K562 (cell line): Measurements from ENCODE around the gene ISLR2. TPM values are rescaled to one million over a fixed set of nuclear protein-coding genes. Genes with fewer than 3 reads are reported as not detected.

Experiments
- ATAC-seq: fragments of 200-7000 bp; cut with Tn5 transposase; 3 replicates; pipeline ENCODE4 v1.9.1; 2020; ENCODE audit warnings: moderate library complexity
- BruUV-seq: library from RNA; stranded (reverse); fragments of 400-500 nt; replicated peaks from 2 replicates; lab custom pipeline; 2021; lab: Mats Ljungman, UMichigan
- CTCF ChIA-PET: fragments of 300-600 bp; formaldehyde crosslinking; extraction: SDS; loops from one replicate; lab custom pipeline; 2021; ENCODE audit warnings: low intra/inter-chr PET ratio; lab: Yijun Ruan, JAX
- POLR2A ChIA-PET: fragments of 300-600, 350-650 bp; sonication (Branson Sonifier 250); formaldehyde crosslinking; extraction: SDS; loops from one replicate; lab custom pipeline; 2021; ENCODE audit warnings: antibody characterized with exemption, inconsistent platforms; lab: Yijun Ruan, JAX
- DNase-seq, 4 experiments: peaks; one replicate each; pipeline versions ENCODE4 v3.0.0 to v3.0.0-alpha.2; 2011 to 2018; ENCODE audit warnings: low spot score in 3 of 4, mixed read lengths in 3 of 4; ENCODE audit errors: extremely low read depth in 1 of 4
- FAIRE-seq: peaks from 2 replicates; lab custom pipeline; 2011; peaks lifted over from hg19 to GRCh38; lab: Jason Lieb, UNC
- H2AFZ ChIP-seq: 2 replicates; pipeline ENCODE4 v1.6.0; 2011; ENCODE audit warnings: low read depth, low read length, control low read depth, inconsistent platforms
- H3K27ac ChIP-seq: fragments of 200-600 bp; 3 replicates; pipeline ENCODE4 v1.8.0; 2011; ENCODE audit warnings: low read depth, mild to moderate bottlenecking, control low read depth, inconsistent platforms, low read length, moderate library complexity, mixed read lengths; ENCODE audit errors: extremely low read depth
- H3K27me3 ChIP-seq, 2 experiments: fragments of 300-600 bp in 1 of 2; 2 replicates in 1 of 2; 3 replicates in 1 of 2; pipeline versions ENCODE4 v1.6.0 to v1.8.0; 2011; ENCODE audit warnings: inconsistent platforms in 2 of 2, low read length in 2 of 2, mild to moderate bottlenecking in 1 of 2, mixed read lengths in 1 of 2, moderate library complexity in 1 of 2; ENCODE audit not compliant: control insufficient read depth in 2 of 2, insufficient read depth in 2 of 2
- H3K36me3 ChIP-seq: fragments of 300-600 bp; 3 replicates; pipeline ENCODE4 v1.8.0; 2011; ENCODE audit warnings: mild to moderate bottlenecking, low read length, inconsistent platforms; ENCODE audit not compliant: control insufficient read depth, insufficient read depth
- H3K4me1 ChIP-seq, 2 experiments: fragments of 200-600 bp in 1 of 2; replicated peaks in 1 of 2; 2 replicates in 1 of 2; 3 replicates in 1 of 2; pipeline versions ENCODE4 v1.5.1 to v1.8.0; 2011; ENCODE audit warnings: inconsistent platforms in 2 of 2, low read length in 2 of 2, mild to moderate bottlenecking in 1 of 2, mixed read lengths in 1 of 2, moderate library complexity in 1 of 2; ENCODE audit not compliant: control insufficient read depth in 2 of 2, insufficient read depth in 2 of 2
- H3K4me2 ChIP-seq: 2 replicates; pipeline ENCODE4 v1.6.1; 2011; ENCODE audit warnings: low read length, control low read depth, inconsistent platforms, mixed read lengths; ENCODE audit not compliant: insufficient read depth
- H3K4me3 ChIP-seq: fragments of 200-600 bp; sonication (generic), shearing (Covaris generic); 2 replicates; pipeline ENCODE4 v1.5.1; 2016; ENCODE audit warnings: control low read depth, inconsistent platforms
- H3K79me2 ChIP-seq: fragments of 200-600 bp; 3 replicates; pipeline ENCODE4 v1.8.0; 2011; ENCODE audit warnings: low read length, inconsistent platforms; ENCODE audit not compliant: control insufficient read depth, insufficient read depth
- H3K9ac ChIP-seq, 2 experiments: 2 replicates each; pipeline versions ENCODE4 v1.6.0 to v1.6.1; 2011; ENCODE audit warnings: low read depth in 2 of 2, low read length in 2 of 2, control low read depth in 1 of 2, inconsistent platforms in 1 of 2, mild to moderate bottlenecking in 1 of 2, mixed read lengths in 1 of 2; ENCODE audit not compliant: insufficient read depth in 1 of 2
- H3K9me1 ChIP-seq: one replicate; pipeline ENCODE4 v1.6.0; 2011; ENCODE audit warnings: inconsistent platforms, mild to moderate bottlenecking, low read length, moderate library complexity; ENCODE audit not compliant: control insufficient read depth, insufficient read depth
- H3K9me3 ChIP-seq: replicated peaks from 2 replicates; pipeline ENCODE4 v1.5.1; 2011; ENCODE audit warnings: low read depth, low read length, inconsistent platforms; ENCODE audit not compliant: control insufficient read depth, insufficient read depth
- H4K20me1 ChIP-seq: replicated peaks from 2 replicates; pipeline ENCODE4 v1.6.1; 2011; ENCODE audit warnings: low read length, inconsistent platforms, mixed read lengths; ENCODE audit not compliant: control insufficient read depth, insufficient read depth
- EP400 ChIP-seq: fragments of 450-650 bp; IDR thresholded peaks from 2 replicates; pipeline ENCODE4 v1.6.1; 2017; ENCODE audit warnings: antibody characterized with exemption, mild to moderate bottlenecking, moderate library complexity
- NR3C1 ChIP-seq: sonication (generic); formaldehyde crosslinking; IDR thresholded peaks from 2 replicates; pipeline ENCODE4 v1.8.1; 2022; ENCODE audit warnings: missing genetic modification reagents
- SNRNP70 ChIP-seq: fragments of 200-400 bp; formaldehyde crosslinking; optimal IDR thresholded peaks from 2 replicates; pipeline ENCODE3; 2017; ENCODE audit warnings: low read depth, low read length
- TAF15 ChIP-seq: fragments of 200-400 bp; formaldehyde crosslinking; IDR thresholded peaks from 2 replicates; pipeline ENCODE4 v1.6.1; 2017; ENCODE audit warnings: mild to moderate bottlenecking, low read depth, low read length, moderate library complexity
- TBP ChIP-seq: optimal IDR thresholded peaks from 2 replicates; pipeline ENCODE3; 2011; ENCODE audit warnings: low read depth, low read length, improper control_type of control experiment
- WGBS: fragments of 100-300 bp; shearing (Covaris generic); methylation state at CpG from one replicate; pipeline ENCODE4 v1.1.6; 2016; ENCODE audit warnings: low coverage, mixed read lengths; ENCODE audit not compliant: insufficient coverage; ENCODE audit errors: missing lambda C conversion rate; 5-methylcytosine and 5-hydroxymethylcytosine counted together
- in situ Hi-C: fragments of 300-500 bp; cut with MboI; formaldehyde crosslinking; loops from 4 replicates; pipeline ENCODE4 v1.15.0; 2018; ENCODE audit warnings: inconsistent platforms, mixed read lengths
- intact Hi-C: fragments of 100-400 bp; cut with micrococcal nuclease; formaldehyde crosslinking; loops from 2 replicates; pipeline ENCODE4 v1.14.2; 2022
- polyA plus RNA-seq, 8 experiments: library from polyadenylated mRNA; depleted of rRNA in 4 of 8; stranded (reverse) in 5 of 8; unstranded in 3 of 8; fragments of >200 nt; fragmentation: Nextera tagmentation in 2 of 8; fragmentation: Illumina TruSeq in 1 of 8; extraction: Ambion mirVana in 2 of 8; extraction: Trizol in 1 of 8; gene quantifications; 2 replicates each; pipeline versions ENCODE4 v1.2.1 to v1.2.3, GENCODE V29; 2011 to 2014; ENCODE audit warnings: inconsistent platforms in 1 of 8, missing spikeins in 1 of 8
- total RNA-seq, 7 experiments: library from RNA; depleted of rRNA in 6 of 7; stranded (reverse); fragments of >200 nt in 6 of 7; fragmentation: Illumina TruSeq in 2 of 7; extraction: Trizol in 2 of 7; gene quantifications; 2 replicates each; pipeline versions ENCODE4 v1.2.1 to v1.2.3, GENCODE V29; 2011 to 2021; ENCODE audit warnings: low replicate concordance in 1 of 7
- TF ChIP-seq, protein P1 (sequence below): fragments of 150-350 bp; IDR thresholded peaks from 2 replicates; pipeline ENCODE4 v1.6.1; 2014; ENCODE audit warnings: low read depth, mild to moderate bottlenecking, low read length, borderline replicate concordance
- TF ChIP-seq, protein P2 (sequence below): sonication (generic); formaldehyde crosslinking; IDR thresholded peaks from 2 replicates; pipeline ENCODE4 v1.8.1; 2023; ENCODE audit warnings: mild to moderate bottlenecking, missing genetic modification reagents
- TF ChIP-seq, protein P3 (sequence below): fragments of 250-450 bp; sonication (Bioruptor Pico); IDR thresholded peaks from 2 replicates; pipeline ENCODE4 v1.8.0; 2022; ENCODE audit warnings: moderate library complexity, mild to moderate bottlenecking, inconsistent platforms

Gene ISLR2
- total and polyA plus RNA-seq, 9 of the 15 experiments (the other 6 are each of a cell fraction or from before 2014, with no cell fraction given), result not detected

DNA sequence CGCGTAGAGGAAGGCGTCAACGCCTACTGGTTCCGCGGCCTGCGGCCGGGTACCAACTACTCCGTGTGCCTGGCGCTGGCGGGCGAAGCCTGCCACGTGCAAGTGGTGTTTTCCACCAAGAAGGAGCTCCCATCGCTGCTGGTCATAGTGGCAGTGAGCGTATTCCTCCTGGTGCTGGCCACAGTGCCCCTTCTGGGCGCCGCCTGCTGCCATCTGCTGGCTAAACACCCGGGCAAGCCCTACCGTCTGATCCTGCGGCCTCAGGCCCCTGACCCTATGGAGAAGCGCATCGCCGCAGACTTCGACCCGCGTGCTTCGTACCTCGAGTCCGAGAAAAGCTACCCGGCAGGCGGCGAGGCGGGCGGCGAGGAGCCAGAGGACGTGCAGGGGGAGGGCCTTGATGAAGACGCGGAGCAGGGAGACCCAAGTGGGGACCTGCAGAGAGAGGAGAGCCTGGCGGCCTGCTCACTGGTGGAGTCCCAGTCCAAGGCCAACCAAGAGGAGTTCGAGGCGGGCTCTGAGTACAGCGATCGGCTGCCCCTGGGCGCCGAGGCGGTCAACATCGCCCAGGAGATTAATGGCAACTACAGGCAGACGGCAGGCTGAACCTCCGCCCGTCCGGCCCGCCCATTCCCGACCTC is 4.1 kb downstream of the ISLR2 start (continued):
- TF ChIP-seq, protein P1, sequence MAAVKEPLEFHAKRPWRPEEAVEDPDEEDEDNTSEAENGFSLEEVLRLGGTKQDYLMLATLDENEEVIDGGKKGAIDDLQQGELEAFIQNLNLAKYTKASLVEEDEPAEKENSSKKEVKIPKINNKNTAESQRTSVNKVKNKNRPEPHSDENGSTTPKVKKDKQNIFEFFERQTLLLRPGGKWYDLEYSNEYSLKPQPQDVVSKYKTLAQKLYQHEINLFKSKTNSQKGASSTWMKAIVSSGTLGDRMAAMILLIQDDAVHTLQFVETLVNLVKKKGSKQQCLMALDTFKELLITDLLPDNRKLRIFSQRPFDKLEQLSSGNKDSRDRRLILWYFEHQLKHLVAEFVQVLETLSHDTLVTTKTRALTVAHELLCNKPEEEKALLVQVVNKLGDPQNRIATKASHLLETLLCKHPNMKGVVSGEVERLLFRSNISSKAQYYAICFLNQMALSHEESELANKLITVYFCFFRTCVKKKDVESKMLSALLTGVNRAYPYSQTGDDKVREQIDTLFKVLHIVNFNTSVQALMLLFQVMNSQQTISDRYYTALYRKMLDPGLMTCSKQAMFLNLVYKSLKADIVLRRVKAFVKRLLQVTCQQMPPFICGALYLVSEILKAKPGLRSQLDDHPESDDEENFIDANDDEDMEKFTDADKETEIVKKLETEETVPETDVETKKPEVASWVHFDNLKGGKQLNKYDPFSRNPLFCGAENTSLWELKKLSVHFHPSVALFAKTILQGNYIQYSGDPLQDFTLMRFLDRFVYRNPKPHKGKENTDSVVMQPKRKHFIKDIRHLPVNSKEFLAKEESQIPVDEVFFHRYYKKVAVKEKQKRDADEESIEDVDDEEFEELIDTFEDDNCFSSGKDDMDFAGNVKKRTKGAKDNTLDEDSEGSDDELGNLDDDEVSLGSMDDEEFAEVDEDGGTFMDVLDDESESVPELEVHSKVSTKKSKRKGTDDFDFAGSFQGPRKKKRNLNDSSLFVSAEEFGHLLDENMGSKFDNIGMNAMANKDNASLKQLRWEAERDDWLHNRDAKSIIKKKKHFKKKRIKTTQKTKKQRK, result no peak
- TF ChIP-seq, protein P2, sequence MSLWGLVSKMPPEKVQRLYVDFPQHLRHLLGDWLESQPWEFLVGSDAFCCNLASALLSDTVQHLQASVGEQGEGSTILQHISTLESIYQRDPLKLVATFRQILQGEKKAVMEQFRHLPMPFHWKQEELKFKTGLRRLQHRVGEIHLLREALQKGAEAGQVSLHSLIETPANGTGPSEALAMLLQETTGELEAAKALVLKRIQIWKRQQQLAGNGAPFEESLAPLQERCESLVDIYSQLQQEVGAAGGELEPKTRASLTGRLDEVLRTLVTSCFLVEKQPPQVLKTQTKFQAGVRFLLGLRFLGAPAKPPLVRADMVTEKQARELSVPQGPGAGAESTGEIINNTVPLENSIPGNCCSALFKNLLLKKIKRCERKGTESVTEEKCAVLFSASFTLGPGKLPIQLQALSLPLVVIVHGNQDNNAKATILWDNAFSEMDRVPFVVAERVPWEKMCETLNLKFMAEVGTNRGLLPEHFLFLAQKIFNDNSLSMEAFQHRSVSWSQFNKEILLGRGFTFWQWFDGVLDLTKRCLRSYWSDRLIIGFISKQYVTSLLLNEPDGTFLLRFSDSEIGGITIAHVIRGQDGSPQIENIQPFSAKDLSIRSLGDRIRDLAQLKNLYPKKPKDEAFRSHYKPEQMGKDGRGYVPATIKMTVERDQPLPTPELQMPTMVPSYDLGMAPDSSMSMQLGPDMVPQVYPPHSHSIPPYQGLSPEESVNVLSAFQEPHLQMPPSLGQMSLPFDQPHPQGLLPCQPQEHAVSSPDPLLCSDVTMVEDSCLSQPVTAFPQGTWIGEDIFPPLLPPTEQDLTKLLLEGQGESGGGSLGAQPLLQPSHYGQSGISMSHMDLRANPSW (CRISPR knock-in tag), result no peak

DNA sequence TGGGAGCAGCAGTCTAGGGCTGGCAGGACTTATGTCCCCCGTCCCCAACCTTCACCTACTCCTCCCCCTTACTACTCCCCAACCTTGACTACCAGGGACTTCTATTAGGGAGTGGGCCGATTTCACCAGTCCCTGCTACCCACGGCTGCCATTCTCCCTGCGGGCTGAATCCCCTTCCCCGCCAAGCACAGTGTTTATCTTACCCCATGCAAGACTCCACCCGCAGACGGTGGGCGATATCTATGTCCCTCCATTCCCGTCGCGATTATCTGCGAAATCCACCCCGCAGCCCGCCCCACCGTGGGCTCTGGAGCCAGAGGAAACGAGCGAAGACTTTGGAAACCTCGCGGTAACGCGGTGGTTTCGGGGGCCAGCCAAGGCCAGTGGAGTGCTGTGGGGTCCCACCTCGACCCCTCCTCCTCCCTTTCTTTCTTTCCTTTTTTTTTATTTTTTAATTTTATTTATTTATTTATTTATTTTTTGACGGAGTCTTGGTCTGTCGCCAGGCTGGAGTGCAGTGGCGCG is 4.7 kb downstream of the ISLR2 start:
- H3K4me3 ChIP-seq, result no peak overlapping the region
- WGBS, result 34% methylated on average over 21 of the region's 27 CpGs
- no peaks in the 10 kb centered on the region for H3K79me2 ChIP-seq
- ATAC-seq, result no peak
- no peak for FAIRE-seq
- ChIA-PET POLR2A (no interaction called here), CTCF (no interaction called here)
- no peaks in the 10 kb centered on the region for H3K9me3 ChIP-seq
- in situ Hi-C loops, result loop anchor here (25.0 kb wide), 1 partner anchor 1152 kb away; the partner anchor contains the start of gene GOLGA6D
- no peaks in the 10 kb centered on the region for H3K36me3 ChIP-seq
- peaks cover 32 to 53% of the 10 kb centered on the region in 2 experiments for H3K27me3 ChIP-seq
- peaks cover 0 to 8% of the 10 kb centered on the region in 2 experiments; a peak in 2 of 5 replicates for H3K4me1 ChIP-seq
- no peak overlapping the region for H3K27ac ChIP-seq
- TF ChIP-seq TBP, result no peak
- no peak for TF ChIP-seq NR3C1
- TF ChIP-seq SNRNP70, result no peak
- TF ChIP-seq, protein P3, sequence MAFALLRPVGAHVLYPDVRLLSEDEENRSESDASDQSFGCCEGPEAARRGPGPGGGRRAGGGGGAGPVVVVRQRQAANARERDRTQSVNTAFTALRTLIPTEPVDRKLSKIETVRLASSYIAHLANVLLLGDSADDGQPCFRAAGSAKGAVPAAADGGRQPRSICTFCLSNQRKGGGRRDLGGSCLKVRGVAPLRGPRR (CRISPR knock-in tag), result no peak
- no peak for TF ChIP-seq TAF15
- TF ChIP-seq EP400, result no peak
- no peak overlapping the region for H2AFZ ChIP-seq
- no peak overlapping the region for H3K4me2 ChIP-seq
- BruUV-seq, result no TSS peak
- no peak for DNase-seq
- H3K9me1 ChIP-seq, result no peaks in the 10 kb centered on the region
- intact Hi-C loops, result no loop called here
- H3K9ac ChIP-seq, result no peak overlapping the region
- no peaks in the 10 kb centered on the region for H4K20me1 ChIP-seq
